BLaER1 treated with 17β-estradiol and CSF1 and Interleukin-3, amounts not matched to agents 10 nM and 100 nM (cell line): ENCODE results near the gene RERE.

Experiments used
- H3K27ac ChIP-seq, 11 experiments: shearing (Covaris generic); formaldehyde crosslinking; 2 replicates each; pipeline ENCODE4 v1.8.1; 2022
- H3K27me3 ChIP-seq, 11 experiments: shearing (Covaris generic); formaldehyde crosslinking; 2 replicates each; pipeline ENCODE4 v1.8.1; 2022
- H3K36me3 ChIP-seq, 11 experiments: shearing (Covaris generic); formaldehyde crosslinking; 2 replicates each; pipeline ENCODE4 v1.8.1; 2022
- H3K4me1 ChIP-seq, 10 experiments: shearing (Covaris generic); formaldehyde crosslinking; 2 replicates each; pipeline ENCODE4 v1.8.1; 2022
- H3K4me2 ChIP-seq, 11 experiments: shearing (Covaris generic); formaldehyde crosslinking; 2 replicates each; pipeline ENCODE4 v1.8.1; 2022
- H3K4me3 ChIP-seq, 10 experiments: shearing (Covaris generic); formaldehyde crosslinking; 2 replicates each; pipeline ENCODE4 v1.8.1; 2022
- H3K9ac ChIP-seq, 11 experiments: shearing (Covaris generic); formaldehyde crosslinking; 2 replicates each; pipeline ENCODE4 v1.8.1; 2022
- H3K9me3 ChIP-seq, 11 experiments: shearing (Covaris generic); formaldehyde crosslinking; replicated peaks in 1 of 11; 2 replicates each; pipeline ENCODE4 v1.8.1; 2022
- H4K20me1 ChIP-seq, 11 experiments: shearing (Covaris generic); formaldehyde crosslinking; 2 replicates each; pipeline ENCODE4 v1.8.1; 2022
- Cebpa-rat ChIP-seq, 11 experiments: shearing (Covaris generic); IDR thresholded peaks; 2 replicates each; pipeline ENCODE4 v1.8.1; 2022

RERE gene

DNA sequence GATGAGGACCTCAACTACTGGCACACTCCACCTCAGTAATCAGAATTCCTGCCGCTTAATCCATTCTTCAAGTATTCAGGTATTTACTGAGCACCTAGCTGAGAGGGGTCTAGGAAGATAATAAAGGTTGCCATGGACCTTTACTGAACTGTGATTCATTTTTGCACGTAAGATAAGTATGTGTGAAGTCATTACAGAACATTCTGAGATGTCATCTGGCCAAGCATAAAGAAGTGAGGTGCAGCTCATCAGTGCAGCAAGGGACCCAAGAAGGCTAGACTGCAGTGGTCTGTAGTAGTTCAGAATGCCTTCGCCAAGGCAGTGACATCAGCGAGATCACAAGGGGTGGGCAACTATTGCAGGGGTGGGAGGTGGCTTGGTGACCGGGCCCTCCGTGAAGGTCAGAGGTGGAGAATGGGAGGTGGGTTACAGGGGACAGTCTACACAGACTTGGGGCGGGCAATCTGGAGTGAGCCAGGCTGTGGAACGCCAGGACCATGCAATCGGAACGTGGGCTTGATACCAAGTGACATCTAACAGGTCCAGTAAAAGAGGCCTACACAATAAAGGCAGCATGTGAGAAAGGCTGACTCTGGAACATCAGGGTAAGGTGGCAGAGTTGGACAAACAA is 392.2 kb downstream of the RERE start:
- H3K36me3 ChIP-seq = peaks cover 6 to 20% (median 17%) of the 10 kb centered on the region in 11 experiments; a peak in 19 of 22 replicates
- TF ChIP-seq Cebpa-rat (IDR thresholded peaks at IDR 0.05) = no peak
- H3K27ac ChIP-seq = no peak overlapping the region
- H3K4me1 ChIP-seq = peaks cover 79 to 96% (median 84%) of the 10 kb centered on the region in 10 experiments
- peaks cover 0 to 40% (median 4%) of the 10 kb centered on the region in 11 experiments; a peak in 7 of 22 replicates for H3K27me3 ChIP-seq
- peaks cover 62 to 98% (median 96%) of the 10 kb centered on the region in 11 experiments; a peak in 21 of 22 replicates for H4K20me1 ChIP-seq
- no peaks in the 10 kb centered on the region for H3K9me3 ChIP-seq
- H3K4me3 ChIP-seq = no peak overlapping the region
- no peak overlapping the region for H3K9ac ChIP-seq
- H3K4me2 ChIP-seq = peak overlapping the region; percentile 89 to 99 (median 96)

DNA sequence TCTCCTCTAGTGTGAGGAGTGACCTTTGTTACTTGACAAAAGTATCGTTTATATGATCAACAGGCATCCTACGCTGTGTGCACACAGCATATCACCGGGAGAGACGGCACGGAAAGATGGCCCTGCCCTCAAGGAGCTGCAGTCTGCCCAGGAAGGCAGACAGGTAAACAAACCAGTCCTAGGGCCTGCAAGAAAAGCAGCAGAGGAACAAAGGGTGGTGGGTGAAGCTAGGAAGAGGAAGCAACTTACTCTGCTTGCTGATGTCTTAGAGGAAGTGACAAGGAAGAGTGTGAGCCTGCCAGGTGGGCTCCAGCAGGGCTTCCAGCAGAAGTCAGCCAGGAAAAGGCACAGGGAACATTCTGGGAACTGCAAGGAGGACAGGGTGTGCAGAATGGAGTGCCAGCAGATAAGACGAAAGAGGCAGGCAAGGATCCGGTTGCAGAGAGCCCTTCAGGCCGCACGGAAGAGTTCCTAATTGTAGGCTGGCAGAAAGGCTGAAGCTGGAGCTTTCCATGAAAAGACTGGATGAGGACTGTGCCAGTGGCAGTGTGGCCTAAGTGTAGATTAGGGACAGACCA is 392.8 kb downstream of the RERE start:
- H3K9ac ChIP-seq = peak overlapping the region in 10 of 11 experiments; percentile 59 to 93 (median 81); a peak in 15 of 22 replicates
- H3K36me3 ChIP-seq = peaks cover 12 to 26% (median 23%) of the 10 kb centered on the region in 11 experiments; a peak in 20 of 22 replicates
- peak overlapping the region in 9 of 10 experiments; percentile 68 to 87 (median 77); a peak in 14 of 20 replicates for H3K4me3 ChIP-seq

DNA sequence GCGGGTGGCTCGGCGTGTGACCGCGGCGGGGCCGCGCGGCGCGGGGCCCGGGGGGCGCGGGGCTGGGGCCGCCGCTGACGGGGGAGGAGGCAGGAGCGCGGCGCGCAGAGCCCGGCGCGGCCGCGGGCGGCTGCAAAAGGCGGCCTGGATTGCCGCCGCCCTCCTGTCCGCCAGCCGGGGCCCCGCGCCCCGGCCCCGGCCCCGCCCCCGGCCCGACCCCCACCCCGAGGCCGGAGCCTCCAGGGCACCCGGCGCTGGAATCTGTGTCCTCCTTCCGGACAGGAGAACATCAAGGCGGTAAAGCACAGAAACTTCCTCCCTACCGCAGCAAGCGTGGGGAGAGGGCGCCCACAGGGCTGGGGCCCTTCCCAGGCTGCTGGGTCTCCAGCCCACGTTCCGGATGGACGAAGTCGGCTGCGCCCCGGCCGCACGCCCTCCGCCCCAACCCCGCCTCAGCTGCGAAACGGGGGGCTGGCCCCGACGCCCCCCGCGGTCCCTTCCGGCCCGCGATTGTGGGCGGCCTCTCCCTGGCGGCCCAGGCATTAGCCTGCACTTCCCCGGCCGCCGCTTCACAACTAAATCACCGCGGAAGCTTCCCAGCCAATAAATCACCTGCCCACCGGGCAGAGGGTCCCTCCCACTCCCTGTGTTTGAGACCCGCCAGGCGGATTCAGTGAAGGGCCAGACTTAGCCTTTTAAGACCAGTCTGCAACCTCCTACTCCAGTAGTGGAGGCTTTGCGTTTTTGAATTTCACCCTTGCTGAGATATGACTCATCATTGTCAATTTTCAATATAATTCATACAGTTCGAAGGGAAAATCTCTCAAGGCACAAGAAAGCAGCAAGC is 393.5 kb downstream of the RERE start:
- no peaks in the 10 kb centered on the region for H3K9me3 ChIP-seq
- no peak for TF ChIP-seq Cebpa-rat (IDR thresholded peaks at IDR 0.05)
- H3K36me3 ChIP-seq = peaks cover 16 to 29% (median 24%) of the 10 kb centered on the region in 11 experiments; a peak in 20 of 22 replicates
- peaks cover 62 to 98% (median 96%) of the 10 kb centered on the region in 11 experiments; a peak in 21 of 22 replicates for H4K20me1 ChIP-seq
- peak overlapping the region; percentile 74 to 93 (median 84) for H3K9ac ChIP-seq
- H3K27me3 ChIP-seq = peaks cover 0 to 28% (median under 1%) of the 10 kb centered on the region in 11 experiments; a peak in 7 of 22 replicates
- peaks cover 79 to 96% (median 84%) of the 10 kb centered on the region in 10 experiments for H3K4me1 ChIP-seq
- H3K27ac ChIP-seq = peak overlapping the region; percentile 62 to 91 (median 78)
- H3K4me3 ChIP-seq = peak overlapping the region; percentile 68 to 87 (median 76)
- peak overlapping the region; percentile 89 to 99 (median 98) for H3K4me2 ChIP-seq

More for the DNA sequence above, 392.8 kb downstream of the RERE start:
- peak overlapping the region in 10 of 11 experiments; percentile 50 to 89 (median 72); a peak in 16 of 22 replicates for H3K27ac ChIP-seq
- H3K9me3 ChIP-seq = no peaks in the 10 kb centered on the region
- peak overlapping the region; percentile 89 to 99 (median 96) for H3K4me2 ChIP-seq
- H4K20me1 ChIP-seq = peaks cover 62 to 98% (median 96%) of the 10 kb centered on the region in 11 experiments; a peak in 21 of 22 replicates
- H3K27me3 ChIP-seq = peaks cover 0 to 34% (median 4%) of the 10 kb centered on the region in 11 experiments; a peak in 7 of 22 replicates
- H3K4me1 ChIP-seq = peaks cover 79 to 96% (median 84%) of the 10 kb centered on the region in 10 experiments
- TF ChIP-seq Cebpa-rat (IDR thresholded peaks at IDR 0.05) = no peak

- no peaks in the 10 kb centered on the region for H3K9me3 ChIP-seq
- peak overlapping the region; percentile 86 to 99 (median 98) for H3K4me2 ChIP-seq
- H3K4me1 ChIP-seq = peaks cover 79 to 96% (median 84%) of the 10 kb centered on the region in 10 experiments
- TF ChIP-seq Cebpa-rat (IDR thresholded peaks at IDR 0.05) = no peak
- H4K20me1 ChIP-seq = peaks cover 66 to 98% (median 96%) of the 10 kb centered on the region in 11 experiments
- peak overlapping the region; percentile 62 to 91 (median 78) for H3K27ac ChIP-seq
- H3K9ac ChIP-seq = peak overlapping the region; percentile 74 to 93 (median 84)
- peak overlapping the region; percentile 68 to 87 (median 76) for H3K4me3 ChIP-seq
- peaks cover 0 to 23% (median 0%) of the 10 kb centered on the region in 11 experiments; a peak in 7 of 22 replicates for H3K27me3 ChIP-seq
- H3K36me3 ChIP-seq = peaks cover 20 to 34% (median 28%) of the 10 kb centered on the region in 11 experiments
Observed at GRCh38 chr1:8423269-8423691, 394.2 kb downstream of the RERE start.

DNA sequence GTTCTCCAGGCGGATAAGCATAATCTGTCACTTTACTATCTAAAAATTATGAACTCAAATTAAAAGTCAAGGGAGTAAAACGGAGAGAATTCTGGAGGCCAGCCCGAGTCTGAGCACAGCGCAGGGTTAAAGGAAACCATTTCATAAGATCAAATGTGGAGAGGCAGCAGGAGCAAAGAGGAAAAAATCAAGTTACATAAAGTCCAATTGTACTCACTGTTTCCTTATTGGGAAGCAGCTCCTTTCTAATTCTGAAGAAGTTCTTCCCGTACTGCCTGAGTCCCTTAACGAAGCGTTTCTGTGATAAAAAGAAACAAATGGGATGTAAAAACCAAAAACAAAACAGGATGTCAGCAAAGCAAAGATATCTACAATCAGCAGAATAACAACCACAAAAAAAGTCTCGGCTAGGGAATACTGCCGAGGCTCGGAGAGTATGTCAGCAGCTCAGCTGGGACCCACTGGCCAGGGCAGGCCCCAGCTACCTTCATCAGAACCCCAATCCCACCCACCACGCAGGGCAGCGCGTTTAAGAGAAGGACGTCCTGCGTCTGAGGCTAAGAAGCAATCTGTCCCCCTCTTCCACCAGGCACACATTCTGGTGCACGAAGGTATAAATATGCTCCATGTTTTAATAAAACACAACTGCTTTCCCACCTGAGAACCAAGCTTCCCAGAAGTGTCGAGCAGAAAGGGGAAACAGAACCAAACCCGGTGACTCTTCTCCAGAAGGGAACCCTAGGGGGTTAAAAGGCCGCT is 394.8 kb downstream of the RERE start:
- Histone ChIP-seq H3K27ac (peak overlapping the region; percentile 62 to 91 (median 78)), H4K20me1 (peaks cover 69 to 98% (median 96%) of the 10 kb centered on the region in 11 experiments), H3K27me3 (peaks cover 0 to 23% (median 0%) of the 10 kb centered on the region in 11 experiments; a peak in 7 of 22 replicates), H3K9me3 (no peaks in the 10 kb centered on the region), H3K4me3 (peak overlapping the region; percentile 68 to 87 (median 76)), H3K9ac (peak overlapping the region; percentile 74 to 93 (median 84)), H3K4me1 (peaks cover 81 to 96% (median 84%) of the 10 kb centered on the region in 10 experiments), H3K4me2 (peak overlapping the region; percentile 86 to 99 (median 98)), H3K36me3 (peaks cover 26 to 40% (median 34%) of the 10 kb centered on the region in 11 experiments)
- TF ChIP-seq Cebpa-rat (IDR thresholded peaks at IDR 0.05) = no peak

GRCh38 chr1:8421721-8422120 is 395.7 kb downstream of the RERE start:
- H3K4me1 ChIP-seq = peaks cover 77 to 96% (median 84%) of the 10 kb centered on the region in 10 experiments
- peak overlapping the region in 4 of 11 experiments; percentile 75 to 91 (median 88); a peak in 5 of 22 replicates for H3K27ac ChIP-seq
- no peaks in the 10 kb centered on the region for H3K9me3 ChIP-seq
- TF ChIP-seq Cebpa-rat (IDR thresholded peaks at IDR 0.05) = no peak
- peaks cover 36 to 50% (median 44%) of the 10 kb centered on the region in 11 experiments for H3K36me3 ChIP-seq
- peak overlapping the region; percentile 68 to 87 (median 76); a peak in 19 of 20 replicates for H3K4me3 ChIP-seq
- H4K20me1 ChIP-seq = peaks cover 73 to 99% (median 98%) of the 10 kb centered on the region in 11 experiments
- H3K4me2 ChIP-seq = peak overlapping the region; percentile 86 to 99 (median 98)
- peaks cover 0 to 23% (median 0%) of the 10 kb centered on the region in 11 experiments; a peak in 7 of 22 replicates for H3K27me3 ChIP-seq
- H3K9ac ChIP-seq = peak overlapping the region; percentile 6 to 93 (median 84); a peak in 15 of 22 replicates

DNA sequence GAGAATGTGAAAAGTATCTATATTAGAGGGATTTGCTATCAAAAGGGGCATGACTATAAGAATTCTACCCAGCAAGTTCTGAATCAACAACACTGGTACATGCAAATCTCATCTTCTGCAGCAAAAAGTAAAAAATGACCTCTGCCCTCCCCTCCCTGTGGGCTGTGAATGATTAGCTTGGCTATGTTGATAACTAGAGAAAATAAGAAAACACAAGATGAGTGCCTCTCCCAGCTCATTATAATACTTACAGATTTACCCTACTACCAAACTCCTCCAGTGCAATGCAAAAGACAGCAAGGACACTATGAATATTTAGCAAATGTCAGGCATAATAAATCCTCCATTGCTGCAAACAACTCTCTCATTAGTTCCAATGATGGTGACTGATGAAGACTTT is 397.1 kb downstream of the RERE start:
- Histone ChIP-seq H3K9ac (peak overlapping the region in 1 of 11 experiments; percentile 26; a peak in 2 of 22 replicates), H3K9me3 (no peaks in the 10 kb centered on the region), H3K36me3 (peaks cover 46 to 62% (median 55%) of the 10 kb centered on the region in 11 experiments), H3K4me2 (peak overlapping the region; percentile 64 to 99 (median 95)), H3K4me1 (peaks cover 64 to 83% (median 72%) of the 10 kb centered on the region in 10 experiments), H3K27ac (peak overlapping the region in 1 of 11 experiments; percentile 60; a peak in 1 of 22 replicates), H4K20me1 (peaks cover 76 to 99% (median 98%) of the 10 kb centered on the region in 11 experiments), H3K27me3 (peaks cover 0 to 9% (median 0%) of the 10 kb centered on the region in 11 experiments; a peak in 7 of 22 replicates), H3K4me3 (peak overlapping the region in 4 of 10 experiments; percentile 21 to 86 (median 52); a peak in 4 of 20 replicates)
- TF ChIP-seq Cebpa-rat (IDR thresholded peaks at IDR 0.05) = no peak
